ENCODE measurements around the gene MRPS11.
"Not testable (repeated sequence)": the region's sequence is repeated elsewhere in the genome, so short reads cannot be mapped to it uniquely, and the experiment has no call there.

Gene MRPS11

DNA sequence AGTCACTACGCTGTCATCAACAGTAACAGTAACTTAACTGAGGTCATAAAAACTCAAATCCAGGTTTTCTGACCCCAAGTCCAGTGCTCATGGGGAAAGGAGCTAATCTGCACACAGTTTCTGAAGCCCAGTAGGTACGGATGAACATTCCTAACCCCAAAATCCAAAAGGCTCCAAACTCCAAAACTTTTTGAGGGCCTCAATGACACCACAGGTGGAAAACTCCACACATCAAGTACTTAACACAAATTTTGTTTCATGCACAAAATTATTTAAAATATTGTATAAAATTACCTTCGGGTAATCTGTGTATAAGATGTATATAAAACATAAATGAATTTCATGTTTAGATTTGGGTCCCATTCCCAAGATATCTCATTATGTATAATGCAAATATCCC, 10.8 kb upstream of the MRPS11 start:
- DNase-seq: no peak

DNA sequence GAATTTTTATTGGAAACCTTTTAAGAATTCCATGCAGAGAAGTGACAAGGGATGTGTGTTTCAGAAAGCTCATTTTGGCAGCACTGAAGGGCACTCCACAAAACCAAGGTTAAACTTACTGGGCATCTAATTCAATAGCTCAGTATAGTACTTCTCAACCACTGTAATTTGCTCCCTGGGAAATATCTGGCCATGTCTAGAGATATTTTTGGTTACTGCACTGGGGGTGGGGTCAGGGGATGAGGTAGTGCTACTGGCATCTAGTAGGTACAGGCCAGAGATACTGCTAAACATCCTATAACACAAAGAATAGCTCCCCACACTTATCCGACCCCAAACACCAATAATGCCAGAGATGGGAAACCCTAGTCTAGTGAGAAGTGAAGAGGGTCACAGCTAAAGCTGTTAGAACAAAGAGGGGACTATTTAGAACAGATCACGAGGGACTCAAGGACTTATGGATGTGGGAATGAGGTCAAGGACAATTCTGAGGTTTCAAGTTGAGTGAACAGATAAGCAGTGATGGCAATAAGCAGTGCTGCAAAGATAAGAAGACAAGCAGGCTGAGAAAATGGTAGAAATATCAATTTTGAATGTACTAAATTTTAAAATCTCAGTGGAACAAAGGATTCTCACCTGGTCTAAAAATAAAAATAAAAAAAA, 3.5 kb upstream of the MRPS11 start:
- DNase-seq: no peak

DNA sequence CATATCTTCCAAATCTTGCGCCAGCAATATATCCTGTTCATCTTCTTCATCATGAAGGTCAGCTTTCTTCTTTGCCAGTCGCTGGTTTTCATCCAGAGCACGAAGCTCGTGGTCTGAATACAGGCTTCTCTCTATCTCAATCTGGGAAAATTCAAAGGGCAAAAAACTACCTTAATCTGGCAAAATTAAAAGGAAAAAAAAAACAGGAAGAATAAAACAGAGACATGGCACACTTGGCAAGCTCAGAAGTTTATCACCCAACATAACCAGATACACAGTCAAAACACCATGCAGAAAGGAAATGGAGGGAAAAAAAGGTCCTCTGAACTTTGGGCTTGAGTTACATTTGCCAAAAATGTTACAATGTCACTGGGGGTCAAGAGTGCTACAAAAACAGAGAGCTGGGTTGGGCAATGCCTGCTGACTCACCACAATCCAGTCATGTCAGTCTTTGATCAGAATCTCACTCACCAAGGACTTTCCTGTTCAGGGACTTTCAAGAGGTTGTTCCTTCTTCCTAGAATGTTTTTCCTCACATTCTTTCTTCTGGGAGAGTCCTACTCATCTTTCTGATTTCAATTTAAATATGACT, 1.8 kb upstream of the MRPS11 start:
- DNase-seq: no peak

DNA sequence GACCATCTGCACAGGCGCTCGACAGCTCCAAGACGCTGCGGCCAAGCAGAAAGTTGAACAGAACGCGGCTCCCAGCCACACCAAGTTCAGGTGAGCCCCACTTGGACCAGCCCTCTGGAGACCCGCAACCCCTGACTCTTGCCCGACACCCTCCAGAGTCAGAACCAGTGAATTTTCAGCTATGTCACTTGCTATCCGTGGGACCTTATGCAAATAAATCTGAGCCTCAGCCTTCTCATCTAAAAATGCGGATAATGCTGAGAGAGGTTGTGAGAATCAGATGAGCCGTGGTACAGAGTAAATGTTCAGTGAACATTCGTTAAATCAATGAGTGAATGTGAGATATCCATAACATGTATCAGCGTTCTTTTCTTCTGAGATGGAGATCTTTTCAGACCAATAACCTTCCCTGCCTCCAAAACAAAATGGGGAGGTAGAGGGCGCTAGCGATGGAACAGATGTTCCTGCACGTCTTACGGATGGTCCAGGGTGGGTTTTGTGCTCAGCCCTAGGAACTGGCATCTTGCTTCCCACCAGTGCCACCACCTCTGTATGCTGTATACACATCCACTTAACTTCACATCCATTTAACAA, 524 bp downstream of the MRPS11 start:
- no peak for DNase-seq

DNA sequence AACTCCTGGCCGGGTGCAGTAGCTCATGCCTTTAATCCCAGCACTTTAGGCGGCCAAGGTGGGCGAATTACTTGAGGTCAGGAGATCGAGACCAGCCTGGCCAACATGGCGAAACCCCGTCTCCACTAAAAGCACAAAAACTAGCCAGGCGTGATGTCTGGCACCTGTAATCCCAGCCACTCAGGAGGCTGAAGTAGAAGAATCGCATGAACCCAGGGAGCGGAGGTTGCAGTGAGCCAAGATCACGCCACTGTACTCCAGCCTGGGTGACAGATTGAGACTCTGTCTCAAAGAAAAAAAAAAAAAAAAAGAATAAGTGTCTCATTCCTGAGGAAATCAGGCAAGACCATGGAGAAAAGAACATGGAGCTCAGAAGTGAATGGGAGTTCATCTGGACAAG, 1.2 kb downstream of the MRPS11 start:
- not testable (repeated sequence) for DNase-seq

DNA sequence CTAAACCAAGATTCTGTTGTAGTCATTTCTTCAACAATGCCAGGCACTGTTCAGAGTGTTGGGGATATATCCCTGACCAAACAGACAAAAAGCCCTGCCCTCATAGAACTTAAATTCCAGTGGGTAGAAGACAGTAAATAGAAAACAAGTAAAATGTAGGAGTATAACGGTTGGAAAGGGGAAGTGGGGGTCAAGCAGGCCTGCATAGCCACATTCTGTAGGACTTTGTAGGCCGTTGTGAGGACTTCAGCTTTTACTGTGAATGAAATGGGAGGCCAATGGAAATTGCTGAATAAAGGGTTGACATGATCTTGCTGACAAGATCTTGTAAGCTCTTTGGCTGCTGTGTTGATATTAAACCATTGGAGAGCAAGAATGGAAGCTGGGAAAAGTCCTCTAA, 1.8 kb downstream of the MRPS11 start:
- no peak for DNase-seq

DNA sequence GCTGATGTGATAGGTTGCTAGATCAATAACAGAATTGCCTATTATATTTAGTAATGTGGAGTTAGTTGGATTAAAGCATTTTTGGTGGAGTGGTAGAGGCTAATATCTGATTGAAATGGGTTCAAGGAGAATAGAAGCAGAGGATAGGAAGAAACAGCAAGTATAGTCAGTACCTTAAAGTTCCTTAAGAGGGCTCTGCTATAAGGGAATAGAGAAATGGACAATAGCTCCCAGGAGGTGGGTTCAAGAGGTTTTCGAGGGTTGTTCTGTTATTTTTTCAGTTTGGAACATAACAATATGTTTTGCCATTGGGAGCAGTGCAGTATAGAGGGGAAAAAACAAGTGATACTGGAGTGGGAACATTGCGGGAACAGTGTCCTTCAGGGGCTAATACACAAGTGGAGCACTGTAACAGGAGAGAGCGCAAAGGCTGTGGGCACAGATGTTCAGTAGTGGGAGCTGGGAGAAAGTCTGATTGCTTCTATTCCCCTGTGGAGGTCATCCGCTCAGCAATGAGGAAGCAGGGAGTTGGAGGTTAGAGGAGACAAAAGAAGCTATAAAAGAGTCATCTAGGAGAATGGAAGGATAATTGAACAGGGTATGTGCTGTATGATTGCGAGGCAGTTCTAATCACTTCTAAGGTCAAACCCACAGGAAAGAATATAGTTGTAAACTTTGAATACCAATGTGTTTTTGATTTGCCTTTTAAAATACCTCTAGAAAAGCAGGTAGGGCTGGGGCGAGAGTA, 3.3 kb downstream of the MRPS11 start:
- DNase-seq: no peak

DNA sequence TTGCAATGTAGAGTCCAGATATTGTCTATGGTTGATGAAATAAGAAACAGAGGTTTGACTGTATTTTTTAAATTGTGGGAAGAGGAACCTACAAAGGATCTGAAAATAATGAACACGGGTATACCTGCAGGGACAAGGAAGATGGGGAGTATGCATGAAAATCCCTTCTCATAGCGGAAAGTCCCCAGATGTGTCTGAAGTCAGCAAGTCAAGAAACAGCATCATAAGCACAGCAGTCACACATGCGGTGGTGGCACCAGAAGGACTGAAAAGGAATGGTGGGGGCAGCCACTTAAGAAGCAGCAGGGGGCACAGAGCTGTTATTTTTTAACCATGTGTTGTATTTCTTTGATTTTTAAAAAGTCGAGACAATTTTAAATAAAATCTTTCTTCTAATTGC, 4.7 kb downstream of the MRPS11 start:
- no peak for DNase-seq

DNA sequence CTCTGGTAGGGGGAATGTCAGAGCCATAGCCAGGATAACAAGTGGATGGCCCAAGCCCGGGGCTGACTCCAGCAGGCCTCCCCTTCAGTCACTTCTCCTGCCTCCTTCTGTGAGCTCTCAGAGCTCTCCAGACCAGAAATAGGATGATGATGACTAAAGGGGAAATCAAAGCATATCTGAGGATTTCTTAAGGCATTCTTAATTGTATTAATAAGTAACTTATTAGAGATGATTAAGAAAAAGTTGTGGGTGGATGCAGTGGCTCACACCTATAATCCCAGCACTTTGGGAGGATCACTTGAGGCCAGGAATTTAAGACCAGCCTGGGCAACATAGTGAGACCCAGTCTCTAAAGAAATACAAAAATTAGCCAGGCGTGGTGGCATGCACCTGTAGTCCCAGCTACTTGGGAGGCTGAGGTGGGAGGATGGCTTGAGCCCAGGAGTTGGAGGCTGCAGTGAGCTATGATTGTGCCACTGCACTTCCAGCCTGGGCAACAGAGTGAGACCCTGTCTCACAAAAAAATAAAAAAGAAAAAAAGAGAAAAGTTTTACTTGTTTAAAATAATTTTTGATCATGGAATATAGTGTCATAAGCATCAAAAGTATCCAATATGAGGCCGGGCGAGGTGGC, 6.3 kb downstream of the MRPS11 start:
- DNase-seq: not testable (repeated sequence)

DNA sequence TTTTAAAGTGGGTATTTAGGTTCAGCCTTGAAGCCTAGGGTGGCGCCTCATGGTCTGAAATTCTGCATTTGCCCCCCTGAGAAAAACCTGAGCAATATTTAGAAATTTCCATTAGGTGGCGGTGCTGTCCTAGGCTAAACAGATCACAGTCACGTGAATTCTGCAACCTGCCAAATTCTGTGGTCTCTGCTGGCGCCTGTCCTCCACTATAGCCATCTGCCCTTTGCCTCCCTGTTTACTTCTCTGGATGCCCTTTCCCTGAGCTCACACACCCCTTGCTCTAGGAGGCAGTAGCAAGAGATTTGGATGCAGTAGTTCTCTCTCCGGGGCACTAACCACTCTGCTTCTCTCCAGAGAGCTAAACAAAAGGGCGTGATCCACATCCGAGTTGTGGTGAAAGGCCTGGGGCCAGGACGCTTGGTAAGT, 9.1 kb downstream of the MRPS11 start:
- DNase-seq: no peak

DNA sequence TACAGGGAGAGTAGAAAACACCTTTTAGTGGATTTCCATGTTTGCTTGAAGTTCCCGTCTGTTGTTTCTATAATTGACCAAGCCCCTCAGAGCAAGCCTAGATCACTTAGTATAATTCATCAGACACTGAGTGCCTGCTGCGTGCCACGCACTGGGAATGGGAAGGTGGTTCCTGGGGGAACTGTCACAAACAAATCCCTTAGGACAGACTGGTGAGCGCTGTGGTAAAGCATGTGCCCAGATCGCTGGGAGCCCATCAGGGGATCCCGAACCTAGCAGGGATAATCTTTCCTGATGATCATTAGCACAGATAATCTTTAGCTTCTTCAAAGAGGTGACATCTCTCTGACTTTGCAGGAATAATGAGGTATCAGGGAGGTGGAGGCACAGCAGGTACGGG, 9.6 kb downstream of the MRPS11 start:
- no peak for DNase-seq

DNA sequence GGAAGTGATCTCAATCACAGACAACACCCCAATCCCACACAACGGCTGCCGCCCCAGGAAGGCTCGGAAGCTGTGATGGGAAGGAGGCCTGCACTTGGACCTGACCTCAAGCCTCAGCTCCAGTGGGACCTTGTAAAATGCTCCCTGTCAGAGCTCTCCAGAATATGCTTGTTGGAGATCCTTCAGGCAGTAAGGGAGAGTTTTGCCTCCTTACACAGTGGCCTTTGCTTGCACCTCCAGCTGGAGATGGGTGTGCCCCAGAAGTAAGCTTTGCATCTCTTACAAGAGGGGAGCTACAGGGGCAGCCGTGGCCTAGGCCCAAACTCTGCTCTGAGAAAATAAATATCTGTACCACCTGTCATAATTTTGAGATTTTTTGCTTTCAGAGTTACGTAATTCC, 10.4 kb downstream of the MRPS11 start:
- no peak for DNase-seq

DNA sequence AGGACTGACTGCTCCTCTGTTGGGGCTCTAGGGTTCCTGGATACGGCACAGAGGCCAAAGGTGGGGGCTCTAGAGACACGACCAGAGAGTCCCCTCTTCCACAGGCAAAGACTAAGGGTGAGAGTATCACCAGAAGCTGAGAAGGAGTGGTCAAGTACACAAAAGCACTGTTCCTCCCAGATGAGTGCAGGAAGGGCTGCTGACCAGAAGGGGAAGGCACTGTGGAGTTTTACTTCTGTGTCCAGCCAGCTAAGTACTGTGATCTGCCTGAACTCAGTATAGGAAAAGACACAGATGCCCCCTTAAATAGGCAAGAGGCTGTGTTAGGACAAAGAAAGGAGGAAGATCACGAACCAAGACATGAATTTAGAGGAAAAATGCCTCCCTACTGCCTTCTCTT, 11.7 kb downstream of the MRPS11 start:
- DNase-seq: no peak

DNA sequence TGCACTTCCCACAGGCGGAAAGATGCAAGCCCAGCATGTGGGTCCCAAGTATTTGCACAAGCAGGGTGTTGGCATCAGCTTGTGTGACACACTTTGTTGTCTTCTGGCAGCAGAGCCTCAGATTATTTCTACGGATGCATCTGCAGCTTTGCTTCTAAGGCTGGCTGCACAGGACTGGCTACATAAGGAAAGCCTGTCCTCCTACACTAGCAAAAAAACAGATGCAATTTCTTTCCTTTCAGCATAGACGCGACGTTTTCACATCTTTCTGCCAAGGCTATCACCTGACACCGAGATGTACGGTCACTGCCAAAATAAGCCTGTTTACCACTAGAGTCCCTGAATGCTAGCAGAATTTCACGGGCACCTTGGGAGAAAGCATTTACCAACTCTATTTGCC, 13.5 kb downstream of the MRPS11 start:
- no peak for DNase-seq

DNA sequence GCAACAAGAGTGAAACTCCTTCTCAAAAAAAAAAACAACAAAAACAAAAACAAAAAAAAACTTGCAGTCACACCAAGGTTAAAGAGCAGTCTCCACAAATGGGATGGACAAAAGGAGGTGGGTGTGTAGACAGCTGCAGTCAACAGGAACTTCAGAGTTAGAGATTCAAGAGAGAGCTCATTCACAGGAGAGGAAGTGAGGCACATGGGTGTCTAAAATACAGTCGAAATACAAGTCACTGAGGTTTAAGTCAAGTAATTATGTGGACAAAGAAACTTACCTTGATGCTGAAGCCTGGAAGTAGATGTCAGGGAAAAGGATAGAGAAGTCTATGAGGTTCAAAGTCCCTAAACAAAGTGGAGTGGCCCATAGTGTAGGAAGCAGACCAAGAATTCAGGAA, 14.8 kb downstream of the MRPS11 start:
- DNase-seq: no peak

DNA sequence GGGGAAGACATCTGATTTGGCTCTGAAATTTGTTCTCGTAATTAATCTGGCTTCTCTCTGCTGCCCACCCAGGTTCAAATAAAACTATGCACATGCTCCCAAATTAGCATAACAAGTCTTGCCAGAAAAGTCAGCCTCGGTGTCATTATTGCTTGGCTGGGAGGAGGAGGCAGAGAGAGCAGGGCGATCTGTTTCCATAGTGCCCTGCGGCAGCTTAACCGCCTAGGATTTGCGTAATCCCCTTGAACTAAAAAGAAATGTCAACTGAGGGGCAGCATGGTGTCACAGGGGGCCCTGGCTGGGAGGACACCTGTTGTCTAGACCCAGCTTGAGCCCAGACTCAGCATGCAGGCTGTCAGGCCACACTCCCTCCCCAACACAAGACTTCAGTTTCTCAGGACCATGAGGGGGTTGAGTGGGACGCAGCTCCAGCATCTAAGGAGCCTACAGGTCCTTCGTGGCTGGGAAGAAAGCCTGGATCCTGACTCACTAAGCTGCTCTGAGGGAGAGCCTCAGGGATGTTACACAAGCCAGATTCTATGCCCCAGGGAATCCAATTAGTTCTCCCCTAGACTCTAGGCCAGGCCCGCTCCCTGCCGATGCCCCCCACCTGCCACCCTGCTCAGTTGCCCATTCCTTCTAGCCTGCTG, 17.3 kb downstream of the MRPS11 start:
- no peak for DNase-seq

DNA sequence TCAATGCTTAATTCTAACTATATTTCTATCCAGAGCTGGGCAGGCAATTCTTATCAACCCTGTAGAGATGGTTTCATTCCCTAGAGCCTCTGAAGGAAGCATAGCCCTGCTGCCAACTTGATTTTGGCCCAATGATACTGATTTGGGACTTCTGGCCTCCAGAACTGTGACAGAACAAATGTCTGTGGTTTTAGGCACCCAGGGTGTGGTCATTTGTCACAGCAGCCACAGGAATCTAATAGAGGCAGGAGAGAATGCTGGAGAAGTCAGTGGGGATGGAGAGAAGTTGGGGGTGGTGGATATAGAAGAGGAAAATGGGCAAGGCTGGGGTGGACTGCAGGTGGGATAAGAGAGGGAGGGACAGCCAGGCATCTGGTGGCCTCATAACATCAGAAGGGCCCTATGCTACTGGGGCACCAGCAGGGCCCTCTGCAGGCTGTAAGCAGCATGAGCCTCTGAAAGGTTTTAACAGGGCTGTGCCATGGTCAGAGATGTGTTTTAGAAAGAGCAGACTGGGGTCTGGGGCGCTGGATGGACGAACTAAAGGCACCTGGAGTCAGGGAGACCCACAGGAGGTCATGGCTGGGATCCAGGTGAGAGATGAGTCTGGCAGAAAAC, 19.8 kb downstream of the MRPS11 start:
- no peak for DNase-seq

DNA sequence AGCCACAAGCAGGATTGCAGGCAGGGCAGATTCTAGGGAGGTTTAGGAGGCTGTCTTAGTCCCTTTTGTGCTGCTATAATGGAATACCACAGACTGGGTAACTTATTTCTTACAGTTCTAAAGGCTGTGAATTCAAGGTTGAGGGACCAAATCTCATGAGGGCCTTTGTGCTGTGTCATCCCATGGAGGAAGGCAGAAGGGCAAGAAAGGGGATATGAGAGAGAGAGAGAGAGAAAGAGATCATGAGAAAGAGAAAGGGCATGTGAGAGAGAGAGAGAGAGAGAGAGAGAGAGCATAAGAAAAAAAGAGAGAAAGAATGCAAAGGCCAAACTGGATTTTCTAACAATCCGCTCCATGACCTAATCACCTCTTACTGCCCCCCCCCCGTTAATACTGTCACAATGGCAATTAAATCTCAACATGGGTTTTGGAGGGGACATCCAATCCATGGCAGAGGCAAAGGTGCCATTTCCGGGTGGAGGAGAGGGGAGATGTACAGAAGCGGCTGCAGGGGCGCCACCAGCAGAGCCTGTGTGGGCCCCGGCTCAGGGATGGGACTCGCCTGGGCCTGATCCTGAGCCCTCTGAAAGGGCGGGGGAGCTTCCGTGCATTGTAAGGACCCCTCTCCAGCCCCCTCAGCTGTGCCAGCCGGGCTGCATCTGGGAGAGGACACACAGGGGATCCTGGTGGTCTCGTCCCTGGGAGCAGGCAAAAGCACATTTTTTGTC, 20.5 kb downstream of the MRPS11 start:
- no peak for DNase-seq

DNA sequence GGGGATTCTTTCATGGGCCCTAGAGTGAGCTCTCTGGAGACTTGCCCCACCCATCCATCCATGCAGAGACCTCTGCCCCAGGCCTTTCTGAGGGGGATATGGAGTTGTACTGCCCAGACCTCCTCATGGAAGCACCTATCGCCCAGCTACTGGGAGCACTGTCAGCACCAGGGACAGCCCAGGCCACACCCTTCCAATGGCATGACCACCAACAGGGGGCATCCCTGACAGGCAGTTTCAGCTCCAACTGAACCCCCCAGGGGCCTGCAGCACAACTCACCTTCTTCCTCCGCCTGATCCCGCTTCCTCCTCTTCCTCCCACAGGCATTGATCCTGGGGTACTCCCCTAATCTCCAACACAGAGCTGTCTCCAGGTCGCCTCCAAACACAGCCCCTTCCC, 21.8 kb downstream of the MRPS11 start:
- no peak for DNase-seq

DNA sequence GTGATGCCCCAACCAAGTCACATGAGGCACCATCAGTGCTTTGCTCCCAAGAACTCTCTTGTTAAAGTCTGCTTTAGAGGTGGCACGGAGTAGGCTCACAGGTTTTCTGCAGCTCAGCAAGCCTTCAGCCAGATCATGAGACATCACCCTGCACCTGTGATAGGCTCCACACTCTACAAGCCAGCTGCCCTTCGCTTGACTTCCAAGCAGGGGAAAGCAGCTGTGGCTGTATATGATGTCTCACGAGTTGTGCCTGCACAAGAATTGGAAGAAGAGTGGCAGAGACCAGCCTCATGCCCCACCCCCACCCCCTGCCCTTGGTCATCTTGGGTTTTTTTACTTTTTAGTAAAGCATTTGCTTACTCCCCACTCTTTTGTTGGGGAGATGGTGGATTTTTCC, 22.5 kb downstream of the MRPS11 start:
- DNase-seq: no peak

DNA sequence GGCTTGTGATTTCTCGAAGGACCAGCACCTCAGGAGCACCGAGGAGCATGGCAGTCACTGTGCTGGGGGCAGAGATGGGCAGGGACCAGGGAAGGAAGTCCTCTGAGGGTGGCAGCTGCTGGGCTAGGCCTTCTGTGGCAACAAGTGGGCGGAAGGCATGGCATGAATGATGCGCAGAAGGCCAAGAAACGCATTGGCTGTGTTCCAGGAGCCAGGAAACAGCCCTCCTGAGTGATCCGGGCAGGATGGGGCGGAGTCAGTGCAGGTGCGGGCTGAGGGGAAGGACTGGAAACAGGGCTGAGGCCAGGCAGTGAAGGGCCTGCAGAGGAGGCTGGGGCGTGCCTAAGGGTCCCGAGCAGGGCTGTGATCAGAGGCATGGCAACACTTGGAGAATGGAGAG, 23.6 kb downstream of the MRPS11 start:
- no peak for DNase-seq

DNA sequence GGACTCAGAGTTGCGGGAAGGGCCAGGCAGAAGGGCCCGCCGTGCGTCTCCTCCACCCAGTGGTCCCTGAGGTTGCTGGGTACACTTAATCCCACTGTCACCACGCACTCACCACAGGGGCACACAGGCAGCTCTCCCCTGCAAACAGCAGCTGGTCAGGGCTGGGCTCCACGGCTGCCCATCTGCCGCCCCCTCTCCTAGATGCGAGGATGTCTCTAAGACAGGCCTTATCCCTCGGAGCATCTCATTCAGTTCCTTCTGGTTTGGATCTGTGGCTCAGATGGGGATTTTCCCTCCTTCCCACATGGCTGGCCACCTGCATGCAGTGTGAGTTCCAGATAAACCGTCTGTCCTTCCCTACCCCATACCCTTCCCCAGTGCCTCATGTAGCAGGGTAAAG, 26.3 kb downstream of the MRPS11 start:
- DNase-seq: no peak

All from activated effector memory CD4-positive, alpha-beta T cell treated with Interleukin-2 at 50 U/mL for 16 hours (primary cell).